GM10266 (cell line): ENCODE results near the gene NAA10.

ENCODE experiments used
- DNase-seq: peaks from one replicate; pipeline ENCODE4 v3.0.0; 2012; ENCODE audit errors: extremely low spot score
- TF ChIP-seq, protein P1 (sequence below): IDR thresholded peaks from 2 replicates; pipeline ENCODE4 v1.5.1; 2012; ENCODE audit warnings: mild to moderate bottlenecking, low read depth; ENCODE audit not compliant: control insufficient read depth, insufficient read depth; ENCODE audit errors: missing control alignments

The NAA10 gene

DNA sequence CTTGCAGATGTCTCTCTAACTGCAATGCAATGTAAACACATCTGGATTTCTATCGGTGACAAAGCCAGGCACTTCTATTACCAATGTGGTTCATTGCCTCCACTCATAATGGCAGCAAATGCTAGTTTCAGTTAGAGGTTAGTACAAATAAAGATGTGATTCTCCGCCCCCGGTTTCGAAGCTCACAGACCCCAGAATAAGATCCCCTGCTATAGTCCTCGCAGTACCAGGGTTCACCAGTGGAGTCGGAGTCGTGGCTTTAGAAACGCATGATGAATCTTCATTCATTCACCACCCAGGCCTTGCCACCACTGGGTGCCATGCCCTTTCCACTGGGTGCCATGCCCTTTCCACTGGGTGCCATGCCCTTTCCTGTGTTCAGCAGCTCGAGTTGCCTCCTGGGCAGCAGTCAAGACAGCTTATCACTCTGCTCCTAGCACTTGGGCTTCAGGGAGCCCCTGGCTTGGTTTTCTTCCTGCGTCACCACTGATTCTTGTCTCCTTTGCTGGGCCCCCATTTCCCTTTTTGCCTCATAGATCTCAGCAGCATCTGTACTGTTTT is 3.5 kb upstream of the NAA10 start:
- TF ChIP-seq, protein P1, sequence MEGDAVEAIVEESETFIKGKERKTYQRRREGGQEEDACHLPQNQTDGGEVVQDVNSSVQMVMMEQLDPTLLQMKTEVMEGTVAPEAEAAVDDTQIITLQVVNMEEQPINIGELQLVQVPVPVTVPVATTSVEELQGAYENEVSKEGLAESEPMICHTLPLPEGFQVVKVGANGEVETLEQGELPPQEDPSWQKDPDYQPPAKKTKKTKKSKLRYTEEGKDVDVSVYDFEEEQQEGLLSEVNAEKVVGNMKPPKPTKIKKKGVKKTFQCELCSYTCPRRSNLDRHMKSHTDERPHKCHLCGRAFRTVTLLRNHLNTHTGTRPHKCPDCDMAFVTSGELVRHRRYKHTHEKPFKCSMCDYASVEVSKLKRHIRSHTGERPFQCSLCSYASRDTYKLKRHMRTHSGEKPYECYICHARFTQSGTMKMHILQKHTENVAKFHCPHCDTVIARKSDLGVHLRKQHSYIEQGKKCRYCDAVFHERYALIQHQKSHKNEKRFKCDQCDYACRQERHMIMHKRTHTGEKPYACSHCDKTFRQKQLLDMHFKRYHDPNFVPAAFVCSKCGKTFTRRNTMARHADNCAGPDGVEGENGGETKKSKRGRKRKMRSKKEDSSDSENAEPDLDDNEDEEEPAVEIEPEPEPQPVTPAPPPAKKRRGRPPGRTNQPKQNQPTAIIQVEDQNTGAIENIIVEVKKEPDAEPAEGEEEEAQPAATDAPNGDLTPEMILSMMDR: no peak
- DNase-seq: no peak

DNA sequence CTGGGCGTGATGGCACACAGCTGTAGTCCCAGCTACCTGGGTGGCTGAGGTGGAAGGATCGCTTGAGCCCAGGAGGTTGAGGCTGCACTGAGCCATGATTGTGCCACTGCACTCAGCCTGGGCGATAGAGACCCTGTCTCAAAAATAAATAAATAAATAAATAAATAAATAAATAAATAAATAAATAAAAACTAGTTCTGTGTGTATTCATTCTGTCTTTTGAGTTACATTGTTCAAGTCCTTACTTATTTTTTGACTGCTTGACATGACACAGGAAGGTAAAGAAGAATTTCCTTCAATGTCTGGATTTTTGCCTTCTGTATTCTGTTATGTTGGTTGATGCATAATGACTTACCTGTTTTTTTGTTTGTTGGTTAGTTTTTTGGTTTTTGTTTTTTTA is 2.2 kb upstream of the NAA10 start:
- DNase-seq: no peak
- TF ChIP-seq, protein P1: no peak

DNA sequence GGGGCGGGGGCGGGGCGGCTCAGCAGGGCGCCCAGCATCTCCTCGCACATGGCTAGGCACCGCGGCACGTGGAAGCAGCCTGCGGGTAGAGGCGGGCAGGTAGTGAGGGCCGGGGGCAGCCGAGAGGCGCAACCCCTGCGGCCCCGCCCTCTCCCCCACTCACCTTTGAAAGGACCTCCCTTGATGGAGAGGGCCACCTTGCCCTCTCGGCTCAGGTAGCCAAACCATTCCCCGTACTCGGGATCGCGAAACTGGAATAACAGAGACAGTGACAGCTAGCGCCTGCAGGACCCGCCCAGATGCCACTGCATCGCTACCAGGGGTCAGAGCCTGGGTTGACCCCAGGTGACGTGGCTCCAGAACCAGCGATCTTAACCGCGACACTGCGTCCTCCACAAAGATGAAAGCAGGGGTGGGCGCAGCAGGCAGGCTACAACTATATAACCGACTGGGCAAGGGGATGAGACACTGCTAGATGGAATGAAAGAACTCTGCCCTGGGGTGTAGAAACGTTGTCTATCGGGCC is 552 bp upstream of the NAA10 start:
- TF ChIP-seq, protein P1: no peak
- DNase-seq: no peak

DNA sequence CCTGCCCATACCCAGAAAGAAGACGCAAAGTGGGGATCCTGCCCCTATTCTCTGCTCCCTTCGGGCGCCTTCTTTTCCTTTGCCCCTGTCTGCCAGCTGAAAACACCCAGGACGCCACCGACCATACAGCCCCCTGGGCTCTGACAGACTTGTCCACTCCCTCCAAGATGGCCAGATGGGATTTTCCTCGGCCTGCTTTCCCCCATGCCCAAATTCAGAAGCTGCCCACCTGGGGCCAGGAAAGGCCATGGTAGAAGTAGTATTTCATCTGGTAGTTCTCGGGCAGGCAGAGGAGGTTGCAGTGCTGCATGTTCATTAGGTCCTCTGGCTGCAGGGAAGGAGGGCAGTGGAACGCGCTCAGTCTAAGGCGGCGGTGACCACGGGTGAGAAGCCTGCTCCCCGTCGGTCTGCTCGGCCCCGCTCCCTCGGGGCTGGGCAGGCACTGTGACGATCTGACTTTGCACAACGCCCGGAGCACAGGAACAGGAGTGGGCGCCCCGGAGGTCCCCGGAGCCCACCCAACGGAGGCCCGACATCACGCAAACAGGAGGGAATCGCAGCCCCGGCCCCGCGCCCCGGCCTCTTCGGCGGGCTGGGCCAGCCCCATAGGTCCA is 582 bp downstream of the NAA10 start:
- DNase-seq: no peak
- TF ChIP-seq, protein P1: no peak

DNA sequence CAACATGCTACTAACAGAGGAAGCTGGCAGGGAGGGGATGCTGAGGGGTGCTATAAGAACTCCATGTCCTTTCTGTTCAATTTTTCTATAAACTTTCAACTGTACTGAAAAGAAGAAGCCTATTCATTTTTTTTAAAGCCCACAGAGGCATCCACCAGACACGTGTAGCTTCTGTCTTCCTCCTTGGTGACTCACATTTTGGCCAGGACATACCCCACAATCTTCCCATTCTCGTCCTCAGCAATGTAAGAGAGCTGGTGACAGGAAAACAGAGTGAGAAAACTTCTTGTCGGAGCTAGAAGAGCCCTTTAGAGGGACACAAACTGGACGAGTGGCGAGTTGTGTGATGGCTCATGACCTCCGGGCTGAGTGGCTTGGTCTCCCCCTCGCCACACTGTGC is 1.1 kb downstream of the NAA10 start:
- TF ChIP-seq, protein P1: no peak
- no peak for DNase-seq

DNA sequence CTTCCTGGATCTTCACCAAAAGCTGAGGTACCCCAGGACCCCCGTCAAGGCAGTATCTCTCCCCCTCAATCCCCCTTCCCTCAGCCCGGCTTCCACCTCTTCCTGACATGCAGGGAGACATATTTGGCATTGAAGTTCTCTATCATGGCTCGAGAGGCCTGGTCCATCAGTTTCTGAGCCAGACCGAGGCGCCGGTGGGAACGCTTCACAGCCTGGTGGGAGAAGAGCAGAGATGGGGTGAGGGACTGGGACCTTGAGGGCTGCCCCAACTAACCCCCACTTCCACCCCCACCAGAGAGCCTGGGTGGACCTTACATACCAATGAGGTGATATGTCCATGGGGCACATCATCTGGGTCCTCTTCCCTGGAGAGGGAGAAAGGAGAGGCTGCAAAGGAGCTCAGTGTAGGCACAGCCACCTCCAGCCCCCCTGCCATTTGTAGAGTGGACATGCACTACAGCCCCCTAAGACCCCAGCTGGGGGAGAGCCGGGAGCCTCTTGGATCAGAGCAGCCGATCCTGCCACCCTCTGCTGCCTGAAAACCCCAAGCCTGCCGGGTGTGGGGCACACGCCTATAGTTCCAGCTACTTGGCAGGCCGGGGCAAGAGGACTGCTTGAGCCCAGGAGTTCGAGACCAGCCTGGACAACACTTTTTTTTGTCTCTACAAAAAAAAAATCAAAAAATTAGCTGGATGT is 2.5 kb downstream of the NAA10 start:
- DNase-seq: no peak

DNA sequence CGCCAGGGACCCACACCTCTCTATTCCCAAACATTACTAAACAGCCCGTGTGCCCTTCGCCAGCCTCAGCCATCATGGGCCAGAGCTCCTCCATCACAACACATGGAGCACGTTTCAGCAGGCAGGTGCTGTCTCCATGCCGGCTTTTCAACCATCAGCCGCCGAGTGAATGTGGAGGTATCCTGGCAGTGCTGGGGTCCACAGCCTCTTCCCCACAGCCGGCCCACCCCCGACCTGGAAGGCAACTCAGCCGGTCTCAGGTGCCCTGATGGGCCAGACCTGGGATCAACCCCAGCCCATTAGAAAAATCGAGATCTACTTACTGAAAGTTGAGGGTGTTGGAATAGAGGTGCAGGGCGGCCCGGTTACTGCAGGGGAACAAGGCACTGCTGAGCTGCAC is 3.1 kb downstream of the NAA10 start:
- TF ChIP-seq, protein P1: no peak
- DNase-seq: no peak

More for the DNA sequence above, 2.5 kb downstream of the NAA10 start:
- TF ChIP-seq, protein P1: no peak
